SK-N-SH treated with all-trans-retinoic acid at 6 μM for 48 hours (cell line): ENCODE measurements around the gene ANKRD17.

ENCODE experiments used
- ATAC-seq: fragments of 200-7000 bp; cut with Tn5 transposase; 3 replicates; pipeline ENCODE4 v1.9.1; 2020; ENCODE audit warnings: mild to moderate bottlenecking, moderate library complexity
- ARNTL ChIP-seq: fragments of 450-650 bp; formaldehyde crosslinking; IDR thresholded peaks from 2 replicates; pipeline ENCODE4 v1.5.0; 2020; ENCODE audit warnings: low read depth, mild to moderate bottlenecking, moderate library complexity, borderline replicate concordance
- BACH2 ChIP-seq: fragments of 250-450 bp; sonication (Bioruptor Pico); IDR thresholded peaks from 2 replicates; pipeline ENCODE4 v1.9.0; 2021; ENCODE audit warnings: mild to moderate bottlenecking, borderline replicate concordance
- CSDC2 ChIP-seq: fragments of 250-450 bp; sonication (Bioruptor Pico); IDR thresholded peaks from 2 replicates; pipeline ENCODE4 v1.5.0; 2020; ENCODE audit warnings: mild to moderate bottlenecking, moderate library complexity
- ESRRG ChIP-seq: fragments of 250-450 bp; sonication (Bioruptor Pico); IDR thresholded peaks from 2 replicates; pipeline ENCODE4 v1.6.1; 2021; ENCODE audit warnings: mild to moderate bottlenecking
- GLIS3 ChIP-seq: fragments of 250-450 bp; sonication (Bioruptor Pico); IDR thresholded peaks from 2 replicates; pipeline ENCODE4 v1.5.0; 2020; ENCODE audit warnings: mild to moderate bottlenecking, moderate library complexity
- ISL1 ChIP-seq: fragments of 250-450 bp; sonication (Bioruptor Pico); IDR thresholded peaks from 2 replicates; pipeline ENCODE4 v2.1.2; 2022; ENCODE audit warnings: mild to moderate bottlenecking, moderate library complexity
- OSR1 ChIP-seq: fragments of 250-450 bp; sonication (Bioruptor Pico); IDR thresholded peaks from 2 replicates; pipeline ENCODE4 v1.8.0; 2022; ENCODE audit warnings: moderate library complexity, mild to moderate bottlenecking, inconsistent platforms
- POU6F1 ChIP-seq: fragments of 250-450 bp; sonication (Bioruptor Pico); IDR thresholded peaks from 2 replicates; pipeline ENCODE4 v1.8.0; 2021; ENCODE audit warnings: low read depth, mild to moderate bottlenecking, moderate library complexity, borderline replicate concordance
- RARB ChIP-seq: fragments of 250-450 bp; sonication (Bioruptor Pico); IDR thresholded peaks from 2 replicates; pipeline ENCODE4 v1.8.0; 2021; ENCODE audit warnings: mild to moderate bottlenecking, moderate library complexity
- SNAI2 ChIP-seq: fragments of 250-450 bp; sonication (Bioruptor Pico); IDR thresholded peaks from 2 replicates; pipeline ENCODE4 v1.5.0; 2020; ENCODE audit warnings: mild to moderate bottlenecking, moderate library complexity
- TCF4 ChIP-seq: fragments of 250-450 bp; sonication (Bioruptor Pico); IDR thresholded peaks from 2 replicates; pipeline ENCODE4 v1.8.0; 2021; ENCODE audit warnings: mild to moderate bottlenecking, moderate library complexity, borderline replicate concordance
- TOX ChIP-seq: fragments of 250-450 bp; sonication (Bioruptor Pico); IDR thresholded peaks from 2 replicates; pipeline ENCODE4 v1.8.0; 2021; ENCODE audit warnings: mild to moderate bottlenecking, moderate library complexity, borderline replicate concordance
- TSHZ2 ChIP-seq: fragments of 250-450 bp; sonication (Bioruptor Pico); IDR thresholded peaks from 2 replicates; pipeline ENCODE4 v1.5.0; 2020; ENCODE audit warnings: mild to moderate bottlenecking, moderate library complexity
- ZC3H10 ChIP-seq: fragments of 250-450 bp; sonication (Bioruptor Pico); IDR thresholded peaks from 2 replicates; pipeline ENCODE4 v1.5.1; 2021; ENCODE audit warnings: mild to moderate bottlenecking, moderate library complexity
- ZFP3 ChIP-seq: fragments of 250-450 bp; sonication (Bioruptor Pico); IDR thresholded peaks from 2 replicates; pipeline ENCODE4 v1.5.0; 2020; ENCODE audit warnings: mild to moderate bottlenecking, moderate library complexity
- ZNF70 ChIP-seq: fragments of 450-650 bp; formaldehyde crosslinking; IDR thresholded peaks from 2 replicates; pipeline ENCODE4 v1.5.0; 2020; ENCODE audit warnings: mild to moderate bottlenecking, moderate library complexity
- TF ChIP-seq, protein P1 (sequence below): fragments of 250-450 bp; sonication (Bioruptor Pico); IDR thresholded peaks from 2 replicates; pipeline ENCODE4 v1.8.0; 2020; ENCODE audit warnings: mild to moderate bottlenecking, moderate library complexity, borderline replicate concordance
- TF ChIP-seq, protein P2 (sequence below): fragments of 250-450 bp; sonication (Bioruptor Pico); IDR thresholded peaks from 2 replicates; pipeline ENCODE4 v1.5.1; 2020; ENCODE audit warnings: low read depth, mild to moderate bottlenecking, moderate library complexity

ANKRD17 gene

GRCh38 chr4:73223258-73223650 lies 35.3 kb downstream of the ANKRD17 start:
- peak; percentile 32 for ATAC-seq

GRCh38 chr4:73222466-73223257 lies 35.9 kb downstream of the ANKRD17 start:
- peak; percentile 100 for ATAC-seq
- TF ChIP-seq CSDC2 (CRISPR knock-in tag) = no peak
- TF ChIP-seq GLIS3 (CRISPR knock-in tag) = no peak
- TF ChIP-seq POU6F1 (CRISPR knock-in tag) = 0 out of 2 replicates have a peak, but pooled peaks have one; percentile 31
- peak; percentile 89 for TF ChIP-seq ZFP3 (CRISPR knock-in tag)
- peak; percentile 49; the same call in 1 of the 2 replicates for TF ChIP-seq ZC3H10 (CRISPR knock-in tag)

More at GRCh38 chr4:73223258-73223650, 35.3 kb downstream of the ANKRD17 start:
- TF ChIP-seq ZFP3 (CRISPR knock-in tag) (no peak), ZNF70 (CRISPR knock-in tag) (peak; percentile 58; the same call in 1 of the 2 replicates), ARNTL (CRISPR knock-in tag) (no peak), SNAI2 (CRISPR knock-in tag) (no peak), RARB (CRISPR knock-in tag) (no peak), ISL1 (CRISPR knock-in tag) (0 out of 2 replicates have a peak, but pooled peaks have one; percentile 15), ZC3H10 (CRISPR knock-in tag) (no peak), TSHZ2 (CRISPR knock-in tag) (no peak), ESRRG (CRISPR knock-in tag) (no peak), POU6F1 (CRISPR knock-in tag) (no peak), TCF4 (no peak), OSR1 (CRISPR knock-in tag) (no peak), CSDC2 (CRISPR knock-in tag) (no peak), BACH2 (CRISPR knock-in tag) (no peak), TOX (no peak)
- TF ChIP-seq, protein P1, sequence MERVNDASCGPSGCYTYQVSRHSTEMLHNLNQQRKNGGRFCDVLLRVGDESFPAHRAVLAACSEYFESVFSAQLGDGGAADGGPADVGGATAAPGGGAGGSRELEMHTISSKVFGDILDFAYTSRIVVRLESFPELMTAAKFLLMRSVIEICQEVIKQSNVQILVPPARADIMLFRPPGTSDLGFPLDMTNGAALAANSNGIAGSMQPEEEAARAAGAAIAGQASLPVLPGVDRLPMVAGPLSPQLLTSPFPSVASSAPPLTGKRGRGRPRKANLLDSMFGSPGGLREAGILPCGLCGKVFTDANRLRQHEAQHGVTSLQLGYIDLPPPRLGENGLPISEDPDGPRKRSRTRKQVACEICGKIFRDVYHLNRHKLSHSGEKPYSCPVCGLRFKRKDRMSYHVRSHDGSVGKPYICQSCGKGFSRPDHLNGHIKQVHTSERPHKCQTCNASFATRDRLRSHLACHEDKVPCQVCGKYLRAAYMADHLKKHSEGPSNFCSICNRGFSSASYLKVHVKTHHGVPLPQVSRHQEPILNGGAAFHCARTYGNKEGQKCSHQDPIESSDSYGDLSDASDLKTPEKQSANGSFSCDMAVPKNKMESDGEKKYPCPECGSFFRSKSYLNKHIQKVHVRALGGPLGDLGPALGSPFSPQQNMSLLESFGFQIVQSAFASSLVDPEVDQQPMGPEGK (CRISPR knock-in tag) = no peak
- TF ChIP-seq, protein P2, sequence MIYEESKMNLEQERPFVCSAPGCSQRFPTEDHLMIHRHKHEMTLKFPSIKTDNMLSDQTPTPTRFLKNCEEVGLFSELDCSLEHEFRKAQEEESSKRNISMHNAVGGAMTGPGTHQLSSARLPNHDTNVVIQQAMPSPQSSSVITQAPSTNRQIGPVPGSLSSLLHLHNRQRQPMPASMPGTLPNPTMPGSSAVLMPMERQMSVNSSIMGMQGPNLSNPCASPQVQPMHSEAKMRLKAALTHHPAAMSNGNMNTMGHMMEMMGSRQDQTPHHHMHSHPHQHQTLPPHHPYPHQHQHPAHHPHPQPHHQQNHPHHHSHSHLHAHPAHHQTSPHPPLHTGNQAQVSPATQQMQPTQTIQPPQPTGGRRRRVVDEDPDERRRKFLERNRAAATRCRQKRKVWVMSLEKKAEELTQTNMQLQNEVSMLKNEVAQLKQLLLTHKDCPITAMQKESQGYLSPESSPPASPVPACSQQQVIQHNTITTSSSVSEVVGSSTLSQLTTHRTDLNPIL (CRISPR knock-in tag) = no peak
- TF ChIP-seq, all 23 proteins: peak for 2

GRCh38 chr4:73221734-73222133 lies 36.9 kb downstream of the ANKRD17 start:
- ATAC-seq = no peak
- no peak for TF ChIP-seq SNAI2 (CRISPR knock-in tag)
